Neural crest cell (in vitro differentiated cells): ENCODE measurements around the gene ITPR3. TPM values are rescaled to one million over a fixed set of nuclear protein-coding genes. Genes with fewer than 3 reads are reported as not detected.

Experiments used
- DNase-seq: peaks from one replicate; pipeline ENCODE4 v3.0.0; 2021; ENCODE audit warnings: low read depth, mixed read lengths, low spot score
- H3K27ac Mint-ChIP-seq: one replicate; pipeline ENCODE4 v1.8.0; 2021; ENCODE audit warnings: mild to moderate bottlenecking, mixed read lengths; ENCODE audit not compliant: unreplicated experiment
- H3K27me3 Mint-ChIP-seq: 2 replicates; pipeline ENCODE4 v1.8.0; 2021; ENCODE audit warnings: low read depth, mild to moderate bottlenecking, mixed read lengths
- H3K36me3 Mint-ChIP-seq: 2 replicates; pipeline ENCODE4 v1.8.0; 2021; ENCODE audit warnings: low read depth, mild to moderate bottlenecking, mixed read lengths
- H3K4me1 Mint-ChIP-seq: 2 replicates; pipeline ENCODE4 v1.8.0; 2021; ENCODE audit warnings: mixed read lengths
- H3K4me3 Mint-ChIP-seq: one replicate; pipeline ENCODE4 v1.8.0; 2021; ENCODE audit warnings: mild to moderate bottlenecking, mixed read lengths
- H3K9me3 Mint-ChIP-seq: 2 replicates; pipeline ENCODE4 v1.8.0; 2021; ENCODE audit warnings: mixed read lengths
- total RNA-seq: library from RNA; stranded (reverse); gene quantifications from 2 replicates; pipeline ENCODE4 v1.2.1, GENCODE V29; 2021
- TF ChIP-seq, protein P1 (sequence below): fragments of 200-600 bp; sonication (generic); conservative IDR thresholded peaks from 2 replicates; pipeline ENCODE4 v1.5.0; 2021; ENCODE audit warnings: antibody characterized with exemption, mild to moderate bottlenecking

ITPR3 gene
- total RNA-seq, 1 donor from 2014 or later = 16.0 TPM

DNA sequence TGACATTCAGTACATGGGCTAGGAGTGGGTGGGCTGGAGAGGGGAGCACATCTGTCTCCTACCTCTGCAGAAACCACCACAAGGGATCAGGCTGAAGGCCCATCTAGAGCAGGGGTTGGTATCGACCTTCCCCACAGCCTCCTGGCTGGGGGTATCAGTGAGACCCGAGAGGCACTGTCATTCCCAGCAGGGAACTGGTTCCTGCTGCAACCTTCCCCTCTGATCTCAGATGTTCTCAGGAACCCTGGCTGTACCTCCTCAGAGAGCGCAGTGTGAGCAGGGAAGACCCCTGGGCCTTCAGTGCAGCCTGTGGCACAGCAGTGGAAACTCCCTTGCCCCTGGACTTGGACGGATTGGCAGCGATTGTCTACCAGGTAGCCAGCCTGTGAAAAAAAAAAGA, 117.8 kb downstream of the ITPR3 start:
- DNase-seq = no peak
- no peak overlapping the region for H3K4me3 Mint-ChIP-seq
- H3K9me3 Mint-ChIP-seq = no peaks in the 10 kb centered on the region
- H3K36me3 Mint-ChIP-seq = no peaks in the 10 kb centered on the region
- H3K27ac Mint-ChIP-seq = no peak overlapping the region
- TF ChIP-seq, protein P1, sequence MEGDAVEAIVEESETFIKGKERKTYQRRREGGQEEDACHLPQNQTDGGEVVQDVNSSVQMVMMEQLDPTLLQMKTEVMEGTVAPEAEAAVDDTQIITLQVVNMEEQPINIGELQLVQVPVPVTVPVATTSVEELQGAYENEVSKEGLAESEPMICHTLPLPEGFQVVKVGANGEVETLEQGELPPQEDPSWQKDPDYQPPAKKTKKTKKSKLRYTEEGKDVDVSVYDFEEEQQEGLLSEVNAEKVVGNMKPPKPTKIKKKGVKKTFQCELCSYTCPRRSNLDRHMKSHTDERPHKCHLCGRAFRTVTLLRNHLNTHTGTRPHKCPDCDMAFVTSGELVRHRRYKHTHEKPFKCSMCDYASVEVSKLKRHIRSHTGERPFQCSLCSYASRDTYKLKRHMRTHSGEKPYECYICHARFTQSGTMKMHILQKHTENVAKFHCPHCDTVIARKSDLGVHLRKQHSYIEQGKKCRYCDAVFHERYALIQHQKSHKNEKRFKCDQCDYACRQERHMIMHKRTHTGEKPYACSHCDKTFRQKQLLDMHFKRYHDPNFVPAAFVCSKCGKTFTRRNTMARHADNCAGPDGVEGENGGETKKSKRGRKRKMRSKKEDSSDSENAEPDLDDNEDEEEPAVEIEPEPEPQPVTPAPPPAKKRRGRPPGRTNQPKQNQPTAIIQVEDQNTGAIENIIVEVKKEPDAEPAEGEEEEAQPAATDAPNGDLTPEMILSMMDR = no peak
- H3K27me3 Mint-ChIP-seq = no peaks in the 10 kb centered on the region
- no peaks in the 10 kb centered on the region for H3K4me1 Mint-ChIP-seq

DNA sequence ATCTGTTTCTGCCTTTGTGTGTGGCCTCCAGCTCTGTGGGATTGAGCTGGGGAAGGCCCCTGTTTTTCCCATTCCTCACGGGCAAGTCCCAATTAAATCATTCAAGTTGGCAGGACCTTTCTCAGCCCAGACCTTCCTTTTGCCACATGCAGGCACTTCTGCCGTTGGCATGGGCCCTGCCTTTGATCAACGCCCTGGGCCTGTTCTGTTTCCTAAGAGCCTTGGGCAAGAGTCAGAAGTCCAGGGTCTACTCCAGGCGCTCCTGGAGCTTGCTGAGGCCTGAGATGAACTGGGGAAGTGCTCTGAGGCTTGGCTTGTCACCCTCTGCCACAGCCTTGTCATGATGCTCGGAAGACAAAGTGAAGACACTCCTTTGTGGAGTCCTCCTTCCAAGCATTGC, 118.4 kb downstream of the ITPR3 start:
- no peak overlapping the region for H3K4me3 Mint-ChIP-seq
- no peaks in the 10 kb centered on the region for H3K9me3 Mint-ChIP-seq
- no peaks in the 10 kb centered on the region for H3K27me3 Mint-ChIP-seq
- TF ChIP-seq, protein P1 = no peak
- H3K36me3 Mint-ChIP-seq = no peaks in the 10 kb centered on the region
- H3K27ac Mint-ChIP-seq = no peak overlapping the region
- no peak for DNase-seq
- peaks cover 7% of the 10 kb centered on the region for H3K4me1 Mint-ChIP-seq

DNA sequence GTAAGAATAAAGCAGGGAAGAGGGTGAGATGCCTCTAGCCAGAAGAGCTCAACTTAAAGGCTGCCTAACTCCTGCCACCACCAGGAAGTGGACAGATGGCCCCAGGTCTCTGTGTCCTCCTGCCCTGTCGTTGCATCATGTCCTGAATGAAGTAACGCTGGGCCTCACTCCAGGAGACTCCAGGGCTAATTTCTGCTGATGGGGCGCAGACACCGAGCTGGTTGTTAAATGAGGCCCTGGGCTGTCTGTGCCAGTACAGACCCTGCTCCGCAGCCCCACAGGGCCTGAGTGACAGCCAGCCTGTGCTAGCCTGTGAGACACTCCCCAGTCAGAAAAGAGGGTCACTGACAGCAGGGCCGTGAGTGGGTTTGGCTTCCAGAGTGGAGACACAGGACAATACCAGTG, 119.1 kb downstream of the ITPR3 start:
- no peak for DNase-seq

DNA sequence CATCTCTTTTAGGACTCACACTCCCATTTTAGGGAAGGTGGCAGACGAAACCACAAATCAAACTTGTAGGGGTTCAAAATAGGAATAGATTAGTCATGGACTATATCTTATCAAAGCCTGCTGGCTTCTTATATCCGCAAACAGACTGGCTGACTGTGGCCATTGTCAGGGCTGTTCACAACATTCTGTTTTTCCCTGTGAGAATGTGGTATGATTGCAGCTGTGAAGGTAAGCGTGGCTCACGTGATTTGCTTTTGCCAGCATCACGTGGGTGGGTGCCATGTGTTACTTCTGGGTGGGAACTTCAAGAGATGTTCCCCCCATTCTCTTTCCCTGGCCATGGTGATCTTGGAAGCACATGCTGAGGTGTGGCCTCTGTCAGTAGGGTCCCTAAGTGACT, 119.7 kb downstream of the ITPR3 start:
- DNase-seq = no peak
- TF ChIP-seq, protein P1 = no peak
- no peaks in the 10 kb centered on the region for H3K27me3 Mint-ChIP-seq
- H3K4me1 Mint-ChIP-seq = peaks cover 17% of the 10 kb centered on the region
- H3K36me3 Mint-ChIP-seq = no peaks in the 10 kb centered on the region
- H3K9me3 Mint-ChIP-seq = no peaks in the 10 kb centered on the region
- no peak overlapping the region for H3K27ac Mint-ChIP-seq
- H3K4me3 Mint-ChIP-seq = no peak overlapping the region

More for the DNA sequence above, 119.1 kb downstream of the ITPR3 start:
- H3K27me3 Mint-ChIP-seq = no peaks in the 10 kb centered on the region
- H3K36me3 Mint-ChIP-seq = no peaks in the 10 kb centered on the region
- H3K9me3 Mint-ChIP-seq = no peaks in the 10 kb centered on the region
- H3K27ac Mint-ChIP-seq = no peak overlapping the region
- H3K4me1 Mint-ChIP-seq = peaks cover 11% of the 10 kb centered on the region
- TF ChIP-seq, protein P1 = no peak
- H3K4me3 Mint-ChIP-seq = no peak overlapping the region

DNA sequence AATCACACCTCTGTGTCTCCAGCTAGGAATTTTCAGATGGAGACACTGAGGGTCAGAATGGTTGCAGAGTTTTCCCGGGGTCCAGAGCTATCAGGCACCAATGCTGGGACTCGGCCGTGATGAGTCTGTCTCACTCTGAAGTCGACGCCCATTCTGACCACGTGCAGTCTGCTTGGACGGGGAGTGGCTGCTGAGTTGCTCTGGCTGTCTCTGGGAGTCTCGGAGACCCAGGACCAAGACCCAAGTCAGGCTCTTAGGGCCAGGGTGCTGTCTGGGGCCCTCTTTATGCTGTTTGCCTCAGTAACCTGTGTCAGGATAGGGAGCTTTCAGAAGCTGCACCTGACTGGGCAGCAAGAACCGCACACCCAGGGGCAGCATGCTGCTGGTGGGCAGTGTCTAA, 121.0 kb downstream of the ITPR3 start:
- peaks cover 25% of the 10 kb centered on the region for H3K4me1 Mint-ChIP-seq
- no peak for DNase-seq
- TF ChIP-seq, protein P1 = no peak
- H3K36me3 Mint-ChIP-seq = no peaks in the 10 kb centered on the region
- H3K9me3 Mint-ChIP-seq = no peaks in the 10 kb centered on the region
- no peak overlapping the region for H3K4me3 Mint-ChIP-seq
- no peak overlapping the region for H3K27ac Mint-ChIP-seq
- no peaks in the 10 kb centered on the region for H3K27me3 Mint-ChIP-seq

DNA sequence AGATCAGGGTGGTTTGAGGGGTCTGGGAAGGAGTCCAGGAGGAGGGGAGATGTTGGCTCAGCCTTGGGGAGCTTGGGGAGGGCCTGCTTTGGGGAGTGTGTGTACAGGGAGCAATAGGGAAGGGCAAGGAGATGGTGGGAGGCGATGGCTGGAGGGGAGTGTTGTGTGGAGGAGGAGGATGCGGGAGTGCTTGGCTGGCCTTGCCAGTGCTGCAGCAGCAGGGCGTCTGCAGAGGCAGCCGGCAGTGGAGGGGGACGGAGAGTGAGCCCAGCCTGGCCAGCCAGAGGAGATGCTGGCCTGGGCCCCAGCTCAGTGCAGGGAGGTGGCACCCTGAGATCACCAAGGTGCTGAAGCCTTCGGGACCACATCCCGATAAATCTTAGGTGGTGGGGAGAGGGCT, 121.7 kb downstream of the ITPR3 start:
- peaks cover 32% of the 10 kb centered on the region for H3K4me1 Mint-ChIP-seq
- no peaks in the 10 kb centered on the region for H3K9me3 Mint-ChIP-seq
- H3K27ac Mint-ChIP-seq = no peak overlapping the region
- no peaks in the 10 kb centered on the region for H3K36me3 Mint-ChIP-seq
- TF ChIP-seq, protein P1 = no peak
- H3K27me3 Mint-ChIP-seq = no peaks in the 10 kb centered on the region
- no peak for DNase-seq
- H3K4me3 Mint-ChIP-seq = no peak overlapping the region
